Measurements from ENCODE around the gene STX7. TPM values are rescaled to one million over a fixed set of nuclear protein-coding genes. Genes with fewer than 3 reads are reported as not detected.

STX7 gene
- total and polyA plus RNA-seq, 9 donors: 21.3 to 57.2 (median 44.0) TPM

DNA sequence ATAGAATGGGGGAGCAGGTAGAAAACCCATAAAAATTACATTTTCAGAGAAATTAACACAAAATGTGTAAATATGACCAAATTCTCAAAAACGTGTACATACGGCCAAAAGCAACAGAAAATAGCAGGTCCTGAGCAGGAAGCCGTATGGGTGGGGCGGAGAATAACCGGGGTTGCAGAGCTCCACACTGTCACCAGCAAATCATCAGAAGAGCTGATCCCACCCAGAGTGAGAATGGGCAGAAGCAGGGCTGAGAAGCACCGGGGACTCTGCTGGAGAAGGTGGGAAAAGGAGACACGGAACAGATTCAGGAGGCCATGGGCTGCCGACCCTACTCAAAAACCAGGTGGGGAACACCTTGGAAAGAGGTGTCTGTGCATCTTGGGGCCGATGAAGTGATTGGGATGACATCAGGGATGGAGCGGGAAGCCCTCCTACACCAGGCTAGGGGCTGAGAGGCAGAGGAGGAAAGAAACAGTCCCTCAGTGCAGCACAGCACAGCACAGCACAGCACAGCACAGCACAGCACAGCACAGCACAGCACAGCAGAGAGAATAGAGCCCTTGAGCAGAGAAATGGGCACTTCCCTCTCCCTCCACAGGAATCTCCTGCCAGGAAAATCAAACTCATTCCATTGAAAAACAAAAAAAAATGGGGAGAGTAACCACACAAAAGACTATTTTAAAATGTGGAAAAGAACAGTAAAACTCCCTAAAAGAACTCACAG, 22.3 kb downstream of the STX7 start:
- no peak overlapping the region for H3K27ac ChIP-seq
- DNase-seq: no peak
- no peaks in the 10 kb centered on the region for H3K36me3 ChIP-seq
- H3K27me3 ChIP-seq: no peaks in the 10 kb centered on the region
- peaks cover 6% of the 10 kb centered on the region for H3K4me1 ChIP-seq (ENCODE audit: insufficient read depth)
- TF ChIP-seq POLR2A (IDR thresholded peaks at IDR 0.05) (no peak), EP300 (IDR thresholded peaks at IDR 0.05) (no peak)
- TF ChIP-seq, protein P1, sequence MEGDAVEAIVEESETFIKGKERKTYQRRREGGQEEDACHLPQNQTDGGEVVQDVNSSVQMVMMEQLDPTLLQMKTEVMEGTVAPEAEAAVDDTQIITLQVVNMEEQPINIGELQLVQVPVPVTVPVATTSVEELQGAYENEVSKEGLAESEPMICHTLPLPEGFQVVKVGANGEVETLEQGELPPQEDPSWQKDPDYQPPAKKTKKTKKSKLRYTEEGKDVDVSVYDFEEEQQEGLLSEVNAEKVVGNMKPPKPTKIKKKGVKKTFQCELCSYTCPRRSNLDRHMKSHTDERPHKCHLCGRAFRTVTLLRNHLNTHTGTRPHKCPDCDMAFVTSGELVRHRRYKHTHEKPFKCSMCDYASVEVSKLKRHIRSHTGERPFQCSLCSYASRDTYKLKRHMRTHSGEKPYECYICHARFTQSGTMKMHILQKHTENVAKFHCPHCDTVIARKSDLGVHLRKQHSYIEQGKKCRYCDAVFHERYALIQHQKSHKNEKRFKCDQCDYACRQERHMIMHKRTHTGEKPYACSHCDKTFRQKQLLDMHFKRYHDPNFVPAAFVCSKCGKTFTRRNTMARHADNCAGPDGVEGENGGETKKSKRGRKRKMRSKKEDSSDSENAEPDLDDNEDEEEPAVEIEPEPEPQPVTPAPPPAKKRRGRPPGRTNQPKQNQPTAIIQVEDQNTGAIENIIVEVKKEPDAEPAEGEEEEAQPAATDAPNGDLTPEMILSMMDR (IDR thresholded peaks at IDR 0.05): no peak
- 77 to 87% (median 82%) methylated on average over 10 of the region's 10 CpGs for WGBS, 3 donors
- no peaks in the 10 kb centered on the region for H3K9me3 ChIP-seq
- H3K4me3 ChIP-seq: no peak overlapping the region
- intact Hi-C loops (cut with DNase I): no loop called here

DNA sequence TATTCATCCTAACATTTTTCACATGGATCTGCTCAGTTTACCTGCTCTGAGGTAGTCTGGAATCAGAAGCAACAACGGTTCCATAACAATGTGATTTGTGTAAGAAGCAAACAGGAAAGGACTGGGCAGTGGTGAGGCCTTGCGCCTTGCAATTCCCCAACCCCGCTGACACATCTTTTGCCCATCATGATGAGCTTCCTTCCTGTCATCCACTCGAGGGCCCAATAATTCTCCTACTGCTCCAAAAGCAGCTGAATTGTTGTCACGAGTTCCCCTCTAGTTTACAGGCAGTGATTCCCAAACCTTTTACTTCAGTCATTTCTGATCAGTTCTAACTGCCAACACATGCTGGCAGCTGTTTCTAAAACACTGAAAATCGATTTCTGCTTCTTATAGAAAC, 22.9 kb downstream of the STX7 start:
- Histone ChIP-seq H3K4me1 (ENCODE audit: insufficient read depth) (peaks cover 6% of the 10 kb centered on the region), H3K27ac (no peak overlapping the region), H3K27me3 (no peaks in the 10 kb centered on the region), H3K4me3 (no peak overlapping the region), H3K9me3 (no peaks in the 10 kb centered on the region), H3K36me3 (no peaks in the 10 kb centered on the region)
- 70 to 82% (median 70%) methylated on average over 6 of the region's 6 CpGs for WGBS, 3 donors
- intact Hi-C loops (cut with DNase I): no loop called here
- no peak for DNase-seq
- TF ChIP-seq, protein P1 (IDR thresholded peaks at IDR 0.05): no peak
- TF ChIP-seq POLR2A (IDR thresholded peaks at IDR 0.05) (no peak), EP300 (IDR thresholded peaks at IDR 0.05) (no peak)

DNA sequence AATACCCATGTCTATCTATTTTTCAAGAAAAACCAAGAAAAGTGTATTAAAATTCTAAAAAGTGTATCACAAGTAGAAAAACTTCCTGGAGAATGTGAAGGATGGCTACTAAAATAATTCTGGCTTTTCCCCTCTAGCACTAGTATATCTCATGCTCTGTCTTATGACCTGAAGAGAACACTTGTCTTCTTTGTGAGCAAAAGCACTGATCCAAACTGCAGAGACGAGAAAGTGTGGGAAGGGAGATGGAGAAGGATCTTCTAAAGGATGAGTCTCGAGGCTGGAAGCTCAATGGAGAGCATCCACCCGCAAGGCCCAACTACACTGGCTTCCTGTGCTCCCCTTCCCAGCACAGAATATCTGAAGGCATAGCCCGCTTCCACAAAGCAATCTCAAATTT, 23.5 kb downstream of the STX7 start:
- peaks cover 6% of the 10 kb centered on the region for H3K4me1 ChIP-seq (ENCODE audit: insufficient read depth)
- no peak overlapping the region for H3K27ac ChIP-seq
- no peak for TF ChIP-seq EP300 (IDR thresholded peaks at IDR 0.05)
- no peak for TF ChIP-seq POLR2A (IDR thresholded peaks at IDR 0.05)
- TF ChIP-seq, protein P1 (IDR thresholded peaks at IDR 0.05): no peak
- H3K27me3 ChIP-seq: no peaks in the 10 kb centered on the region
- no peaks in the 10 kb centered on the region for H3K9me3 ChIP-seq
- H3K4me3 ChIP-seq: no peak overlapping the region
- DNase-seq: no peak
- 96 to 97% (median 96%) methylated on average over 4 of the region's 4 CpGs for WGBS, 3 donors
- intact Hi-C loops (cut with DNase I): loop anchor here in 3 of 4 donors (10.0 kb wide), 2 partner anchors 195 to 215 kb away; no protein-coding TSS in a partner anchor
- H3K36me3 ChIP-seq: no peaks in the 10 kb centered on the region

DNA sequence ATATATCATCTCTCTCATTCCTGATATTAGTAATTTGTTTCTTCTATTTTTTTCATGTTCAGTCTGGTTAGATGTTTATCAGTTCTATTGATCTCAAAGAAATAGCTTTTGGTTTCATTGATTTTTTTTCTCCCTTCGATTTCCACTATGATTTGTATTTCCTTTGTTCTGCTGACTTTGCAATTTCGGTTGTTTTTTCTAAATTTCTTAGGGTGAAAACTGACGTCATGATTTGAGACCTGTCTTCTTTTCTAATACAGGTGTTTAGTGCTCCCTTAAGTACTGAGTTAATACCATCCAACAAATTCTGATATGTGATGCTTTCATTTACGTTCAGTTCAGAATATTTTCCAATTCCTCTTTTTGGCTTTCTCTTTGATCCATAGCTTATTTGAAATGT, 25.2 kb downstream of the STX7 start:
- 89 to 96% (median 91%) methylated on average over 4 of the region's 4 CpGs for WGBS, 3 donors
- no peaks in the 10 kb centered on the region for H3K27me3 ChIP-seq
- no peaks in the 10 kb centered on the region for H3K36me3 ChIP-seq
- TF ChIP-seq, protein P1 (IDR thresholded peaks at IDR 0.05): no peak
- TF ChIP-seq POLR2A (IDR thresholded peaks at IDR 0.05) (no peak), EP300 (IDR thresholded peaks at IDR 0.05) (no peak)
- peaks cover 6% of the 10 kb centered on the region for H3K4me1 ChIP-seq (ENCODE audit: insufficient read depth)
- no peaks in the 10 kb centered on the region for H3K9me3 ChIP-seq
- H3K4me3 ChIP-seq: no peak overlapping the region
- intact Hi-C loops (cut with DNase I): loop anchor here in 3 of 4 donors (10.0 kb wide), 2 partner anchors 193 to 213 kb away; no protein-coding TSS in a partner anchor
- DNase-seq: no peak
- no peak overlapping the region for H3K27ac ChIP-seq
